ENCODE results near the gene FRMD4A. TPM values are rescaled to one million over a fixed set of nuclear protein-coding genes. Genes with fewer than 3 reads are reported as not detected.

Gene FRMD4A
- total and polyA plus RNA-seq, 2 experiments from 2014 or later = 5.4 to 10.3 TPM

DNA sequence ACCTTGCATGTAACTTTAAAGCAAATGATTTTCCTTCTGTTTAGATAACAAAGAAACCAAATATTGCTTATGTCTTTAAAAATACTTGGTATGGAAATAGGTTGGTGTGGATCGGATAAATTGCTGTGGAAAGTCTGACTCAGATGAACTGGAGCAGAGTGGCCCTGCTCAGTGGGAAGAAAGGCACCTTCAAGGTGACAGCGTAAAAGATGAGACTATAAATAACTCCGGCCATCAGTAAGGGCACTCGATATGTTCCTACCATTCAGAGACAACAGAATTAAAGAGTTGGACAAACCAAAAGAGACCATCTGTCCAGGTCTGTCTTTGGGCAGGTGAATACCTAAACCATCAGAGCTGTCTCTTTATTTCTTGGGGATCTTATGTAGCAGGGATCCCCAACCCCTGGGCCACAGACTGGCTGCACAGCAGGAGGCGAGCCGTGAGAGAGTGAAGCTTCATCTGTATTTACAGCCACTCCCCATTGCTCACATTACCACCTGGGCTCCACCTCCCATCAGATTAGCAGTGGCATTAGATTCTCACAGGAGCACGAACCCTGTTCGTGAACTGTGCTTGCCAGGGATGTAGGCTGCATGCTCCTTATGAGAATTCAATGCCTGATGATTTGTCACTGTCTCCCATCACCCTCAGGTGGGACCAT, 386.9 kb downstream of the FRMD4A start:
- WGBS (ENCODE audit: low lambda C conversion rate, missing lambda C conversion rate) = 84% methylated on average over 8 of the region's 8 CpGs
- Histone ChIP-seq H2AFZ (no peak overlapping the region), H3K27ac (no peak overlapping the region), H4K20me1 (ENCODE audit: insufficient read depth, poor library complexity, severe bottlenecking) (no peaks in the 10 kb centered on the region), H3K9me3 (ENCODE audit: low read depth) (no peaks in the 10 kb centered on the region), H3K4me3 (no peak overlapping the region), H3K36me3 (replicated peaks; ENCODE audit: insufficient read depth, low read depth) (no peaks in the 10 kb centered on the region), H3K79me2 (no peaks in the 10 kb centered on the region), H3K4me1 (ENCODE audit: insufficient read depth) (peaks cover 9% of the 10 kb centered on the region), H3K9me2 (replicated peaks; ENCODE audit: insufficient read depth) (no peaks in the 10 kb centered on the region), H3K27me3 (no peaks in the 10 kb centered on the region), H3K4me2 (no peak overlapping the region)
- TF ChIP-seq EZH2phosphoT487 (IDR thresholded peaks at IDR 0.05; ENCODE audit: low read depth, severe bottlenecking, unreplicated experiment) (no peak), EZH2 (IDR thresholded peaks at IDR 0.05; ENCODE audit: borderline replicate concordance) (no peak)
- TF ChIP-seq, protein P1, sequence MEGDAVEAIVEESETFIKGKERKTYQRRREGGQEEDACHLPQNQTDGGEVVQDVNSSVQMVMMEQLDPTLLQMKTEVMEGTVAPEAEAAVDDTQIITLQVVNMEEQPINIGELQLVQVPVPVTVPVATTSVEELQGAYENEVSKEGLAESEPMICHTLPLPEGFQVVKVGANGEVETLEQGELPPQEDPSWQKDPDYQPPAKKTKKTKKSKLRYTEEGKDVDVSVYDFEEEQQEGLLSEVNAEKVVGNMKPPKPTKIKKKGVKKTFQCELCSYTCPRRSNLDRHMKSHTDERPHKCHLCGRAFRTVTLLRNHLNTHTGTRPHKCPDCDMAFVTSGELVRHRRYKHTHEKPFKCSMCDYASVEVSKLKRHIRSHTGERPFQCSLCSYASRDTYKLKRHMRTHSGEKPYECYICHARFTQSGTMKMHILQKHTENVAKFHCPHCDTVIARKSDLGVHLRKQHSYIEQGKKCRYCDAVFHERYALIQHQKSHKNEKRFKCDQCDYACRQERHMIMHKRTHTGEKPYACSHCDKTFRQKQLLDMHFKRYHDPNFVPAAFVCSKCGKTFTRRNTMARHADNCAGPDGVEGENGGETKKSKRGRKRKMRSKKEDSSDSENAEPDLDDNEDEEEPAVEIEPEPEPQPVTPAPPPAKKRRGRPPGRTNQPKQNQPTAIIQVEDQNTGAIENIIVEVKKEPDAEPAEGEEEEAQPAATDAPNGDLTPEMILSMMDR (IDR thresholded peaks at IDR 0.05; ENCODE audit: poor library complexity) = no peak
- DNase-seq (ENCODE audit: low spot score) = no peak

GRCh38 chr10:13942035-13942434, 388.7 kb downstream of the FRMD4A start:
- no peak overlapping the region for H3K27ac ChIP-seq
- 75% methylated on average over 5 of the region's 5 CpGs for WGBS (ENCODE audit: low lambda C conversion rate, missing lambda C conversion rate)
- H3K79me2 ChIP-seq = no peaks in the 10 kb centered on the region
- no peak overlapping the region for H3K4me2 ChIP-seq
- H3K9me2 ChIP-seq (replicated peaks; ENCODE audit: insufficient read depth) = no peaks in the 10 kb centered on the region
- no peak overlapping the region for H2AFZ ChIP-seq
- H3K4me3 ChIP-seq = no peak overlapping the region
- DNase-seq (ENCODE audit: low spot score) = no peak
- peaks cover 9% of the 10 kb centered on the region for H3K4me1 ChIP-seq (ENCODE audit: insufficient read depth)
- TF ChIP-seq EZH2phosphoT487 (IDR thresholded peaks at IDR 0.05; ENCODE audit: low read depth, severe bottlenecking, unreplicated experiment) (no peak), EZH2 (IDR thresholded peaks at IDR 0.05; ENCODE audit: borderline replicate concordance) (no peak)
- TF ChIP-seq, protein P1 (IDR thresholded peaks at IDR 0.05; ENCODE audit: poor library complexity) = no peak
- no peaks in the 10 kb centered on the region for H4K20me1 ChIP-seq (ENCODE audit: insufficient read depth, poor library complexity, severe bottlenecking)
- H3K9me3 ChIP-seq (ENCODE audit: low read depth) = no peaks in the 10 kb centered on the region
- H3K36me3 ChIP-seq (replicated peaks; ENCODE audit: insufficient read depth, low read depth) = no peaks in the 10 kb centered on the region
- H3K27me3 ChIP-seq = no peaks in the 10 kb centered on the region

DNA sequence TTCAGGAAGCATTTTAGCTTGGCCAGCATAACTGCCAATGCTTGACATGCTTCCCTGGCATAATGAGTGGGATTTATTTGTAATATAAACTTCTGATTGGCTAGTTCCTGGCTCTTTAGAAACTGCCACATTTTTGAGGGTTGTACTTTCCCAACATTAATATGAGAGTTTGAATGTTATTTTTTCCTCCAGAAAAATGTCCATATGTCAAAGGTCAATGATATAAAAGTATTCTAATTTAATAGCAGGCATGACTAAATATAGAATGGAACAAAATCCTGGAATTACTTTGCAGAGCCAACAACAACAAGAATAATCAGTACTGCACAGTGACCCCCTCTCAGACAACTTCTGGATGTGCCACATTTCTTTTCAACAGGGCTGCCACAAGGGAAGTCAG, 391.3 kb downstream of the FRMD4A start:
- no peaks in the 10 kb centered on the region for H3K9me2 ChIP-seq (replicated peaks; ENCODE audit: insufficient read depth)
- no peak overlapping the region for H3K4me2 ChIP-seq
- no peaks in the 10 kb centered on the region for H3K9me3 ChIP-seq (ENCODE audit: low read depth)
- no peaks in the 10 kb centered on the region for H3K27me3 ChIP-seq
- H3K79me2 ChIP-seq = no peaks in the 10 kb centered on the region
- no peak for DNase-seq (ENCODE audit: low spot score)
- H3K27ac ChIP-seq = no peak overlapping the region
- H4K20me1 ChIP-seq (ENCODE audit: insufficient read depth, poor library complexity, severe bottlenecking) = no peaks in the 10 kb centered on the region
- no peak overlapping the region for H3K4me3 ChIP-seq
- no peak overlapping the region for H2AFZ ChIP-seq
- no peaks in the 10 kb centered on the region for H3K36me3 ChIP-seq (replicated peaks; ENCODE audit: insufficient read depth, low read depth)
- no peaks in the 10 kb centered on the region for H3K4me1 ChIP-seq (ENCODE audit: insufficient read depth)
- TF ChIP-seq, protein P1 (IDR thresholded peaks at IDR 0.05; ENCODE audit: poor library complexity) = no peak
- TF ChIP-seq EZH2 (IDR thresholded peaks at IDR 0.05; ENCODE audit: borderline replicate concordance) (no peak), EZH2phosphoT487 (IDR thresholded peaks at IDR 0.05; ENCODE audit: low read depth, severe bottlenecking, unreplicated experiment) (no peak)

Data from hepatocyte (in vitro differentiated cells).